Measurements from ENCODE around the gene KCNK3.

Gene KCNK3

DNA sequence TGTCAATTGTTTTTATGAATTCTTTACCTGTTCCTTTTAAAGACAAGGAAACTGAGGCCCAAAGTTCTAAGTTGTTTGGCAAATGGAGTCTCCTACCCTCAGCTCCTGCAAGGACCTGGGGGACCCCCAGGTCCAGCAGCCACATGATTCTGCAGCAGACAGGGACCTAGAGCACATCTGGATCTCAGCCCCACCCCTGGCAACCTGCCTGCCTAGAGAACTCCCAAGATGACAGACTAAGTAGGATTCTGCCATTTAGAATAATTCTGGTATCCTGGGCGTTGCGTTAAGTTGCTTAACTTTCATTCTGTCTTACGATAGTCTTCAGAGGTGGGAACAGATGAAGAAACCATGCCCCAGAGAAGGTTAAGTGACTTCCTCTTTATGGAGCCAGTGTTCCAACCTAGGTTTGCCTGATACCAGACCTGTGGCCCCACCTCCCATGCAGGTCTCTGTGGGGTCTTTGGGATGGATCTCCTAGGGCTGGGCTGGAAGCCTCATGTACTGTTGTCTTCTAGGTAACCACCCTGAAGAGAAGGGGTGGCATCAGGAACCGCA lies 87.8 kb downstream of the KCNK3 start:
- no peak for DNase-seq (ENCODE audit: low read depth in 2 of 2)

All from stimulated activated CD8-positive, alpha-beta memory T cell treated with anti-CD3 and anti-CD28 coated beads, Interleukin-15, amount 100 ng/mL, for 4 hours (primary cell).